NCI-H226 (cell line): ENCODE measurements around the gene NFKB2.

ENCODE experiments used
- DNase-seq: peaks from one replicate; pipeline ENCODE4 v3.0.0-alpha.2; 2015

Gene NFKB2

GRCh38 chr10:102409604-102410428, 14.3 kb downstream of the NFKB2 start:
- no peak for DNase-seq

- DNase-seq, result no peak
Observed at GRCh38 chr10:102410429-102411073, 15.0 kb downstream of the NFKB2 start.

GRCh38 chr10:102411341-102412255, 16.1 kb downstream of the NFKB2 start:
- DNase-seq, result no peak

- no peak for DNase-seq
Observed at GRCh38 chr10:102412293-102412692, 16.8 kb downstream of the NFKB2 start.

GRCh38 chr10:102413053-102413705, 17.7 kb downstream of the NFKB2 start:
- DNase-seq, result no peak

- no peak for DNase-seq
Observed at GRCh38 chr10:102413806-102414561, 18.5 kb downstream of the NFKB2 start.

- no peak for DNase-seq
Observed at GRCh38 chr10:102414749-102415148, 19.2 kb downstream of the NFKB2 start.

GRCh38 chr10:102416283-102416682, 20.8 kb downstream of the NFKB2 start:
- DNase-seq, result no peak

- DNase-seq, result no peak
Observed at GRCh38 chr10:102416695-102417094, 21.2 kb downstream of the NFKB2 start.

GRCh38 chr10:102418622-102419268, 23.2 kb downstream of the NFKB2 start, which contains the start of gene PSD:
PSD (minus strand) TSS chr10:102418785; CDS start chr10:102417038, 1,747 bp downstream.
- no peak for DNase-seq

- no peak for DNase-seq
Observed at GRCh38 chr10:102419269-102420180, 24.0 kb downstream of the NFKB2 start.

GRCh38 chr10:102420181-102420713, 24.7 kb downstream of the NFKB2 start:
- DNase-seq, result no peak

GRCh38 chr10:102420714-102421506, 25.4 kb downstream of the NFKB2 start, which contains the start of gene FBXL15:
FBXL15 (plus strand) TSS chr10:102420836; CDS start chr10:102421130, 294 bp downstream.
- peak; percentile 94 for DNase-seq

GRCh38 chr10:102421507-102421756, 25.9 kb downstream of the NFKB2 start:
- no peak for DNase-seq

GRCh38 chr10:102421757-102422512, 26.4 kb downstream of the NFKB2 start:
- DNase-seq, result no peak

GRCh38 chr10:102422545-102423129, 27.1 kb downstream of the NFKB2 start:
- no peak for DNase-seq

- no peak for DNase-seq
Observed at GRCh38 chr10:102423372-102423968, 28.0 kb downstream of the NFKB2 start.

- DNase-seq, result no peak
Observed at GRCh38 chr10:102424145-102424544, 28.6 kb downstream of the NFKB2 start.
